Hematopoietic multipotent progenitor cell treated with erythropoietin and hydrocortisone succinate and interleukin-3 and kit ligand, for 6 days (in vitro differentiated cells): ENCODE data around the gene SLC25A41.

Experiments
- DNase-seq: peaks from one replicate; pipeline ENCODE4 v3.0.0-alpha.2; 2015

Gene SLC25A41

DNA sequence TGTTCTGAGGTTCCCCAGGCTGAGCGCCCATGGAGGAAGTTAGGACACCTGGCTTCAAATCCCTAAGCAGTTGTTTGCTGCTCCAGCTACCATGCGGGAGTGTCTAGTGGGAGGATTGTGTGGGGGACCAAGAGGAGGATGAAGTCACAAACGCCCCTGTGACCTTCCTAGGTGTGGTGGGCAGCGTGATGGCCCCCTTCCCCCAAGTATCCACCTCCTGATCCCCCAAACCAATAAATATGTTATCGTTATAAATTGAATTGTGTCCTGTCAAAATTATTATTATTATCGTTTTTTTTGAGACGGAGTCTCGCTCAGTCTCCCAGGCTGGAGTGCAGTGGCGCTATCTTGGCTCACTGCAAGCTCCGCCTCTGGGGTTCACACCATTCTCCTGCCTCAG is at the start of gene SLC25A41:
TSS of gene SLC25A41 (minus strand) at position 101 of the 400 bp plus-strand sequence. CDS start at position 31, 70 bp downstream.
- no peak for DNase-seq

DNA sequence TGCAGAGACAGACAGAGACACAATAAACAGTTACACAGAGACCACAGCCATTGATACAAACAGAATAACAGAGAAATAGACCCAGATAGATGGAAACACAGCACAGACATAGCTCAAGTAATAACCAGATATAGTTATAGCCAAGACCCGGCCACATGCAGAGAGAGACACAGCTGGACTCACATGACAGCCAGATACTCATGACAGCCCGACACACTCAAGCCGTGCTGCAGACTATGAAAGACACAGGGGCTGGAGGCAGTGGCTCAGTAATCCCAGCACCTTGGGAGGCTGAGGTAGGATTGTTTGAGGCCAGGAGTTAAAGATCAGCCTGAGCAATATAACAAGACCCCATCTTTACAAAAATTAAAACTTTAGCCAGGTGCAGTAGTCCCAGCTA is 49.7 kb upstream of the SLC25A41 start:
- DNase-seq: no peak

- no peak for DNase-seq
Observed at GRCh38 chr19:6482343-6482686, 48.8 kb upstream of the SLC25A41 start.

DNA sequence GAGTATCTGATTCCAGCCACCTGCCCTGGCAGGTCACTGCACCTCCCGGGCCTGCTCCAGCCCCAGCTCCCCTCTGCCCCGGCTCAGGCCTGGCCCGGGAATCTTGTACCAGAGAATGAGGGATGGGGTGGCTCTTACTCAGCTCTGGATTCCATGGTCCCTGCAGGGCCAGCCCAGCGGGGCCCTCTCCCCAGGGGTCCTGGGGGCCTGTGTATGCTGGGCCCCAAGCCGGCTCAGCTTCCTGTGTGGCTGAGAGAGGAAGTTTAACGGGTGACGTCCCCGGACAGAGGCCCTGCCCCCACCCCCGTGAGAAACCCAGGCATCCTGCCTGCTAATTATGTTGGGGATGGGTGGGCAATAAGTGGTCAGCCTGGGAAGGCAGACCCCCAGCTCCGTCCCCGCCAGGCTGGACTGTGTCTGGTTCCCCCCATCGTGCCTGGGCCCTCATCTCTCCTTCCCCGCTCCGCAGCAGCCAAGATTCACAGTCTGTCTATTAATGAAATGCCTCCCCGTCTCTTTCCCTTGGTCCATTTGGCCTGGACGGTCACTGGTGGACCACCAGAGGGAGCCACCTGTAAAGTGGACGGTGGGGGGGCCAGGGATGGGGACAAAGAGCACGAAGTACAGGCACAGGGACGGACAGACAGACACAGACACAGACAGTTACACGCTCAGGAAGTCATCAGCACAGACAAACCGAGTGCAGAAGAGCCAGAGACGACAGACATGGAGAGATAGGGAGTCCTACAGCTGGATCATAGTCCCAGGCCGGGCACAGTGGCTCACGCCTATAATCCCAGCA is 48.2 kb upstream of the SLC25A41 start, which contains the start of gene DENND1C:
TSS of gene DENND1C (minus strand) at position 247 of the 802 bp plus-strand sequence. CDS start at position 155, 92 bp downstream.
- DNase-seq: peak; percentile 69

GRCh38 chr19:6480848-6481415 is 47.4 kb upstream of the SLC25A41 start:
- DNase-seq: no peak

- DNase-seq: no peak
Observed at GRCh38 chr19:6479836-6480398, 46.4 kb upstream of the SLC25A41 start.

DNA sequence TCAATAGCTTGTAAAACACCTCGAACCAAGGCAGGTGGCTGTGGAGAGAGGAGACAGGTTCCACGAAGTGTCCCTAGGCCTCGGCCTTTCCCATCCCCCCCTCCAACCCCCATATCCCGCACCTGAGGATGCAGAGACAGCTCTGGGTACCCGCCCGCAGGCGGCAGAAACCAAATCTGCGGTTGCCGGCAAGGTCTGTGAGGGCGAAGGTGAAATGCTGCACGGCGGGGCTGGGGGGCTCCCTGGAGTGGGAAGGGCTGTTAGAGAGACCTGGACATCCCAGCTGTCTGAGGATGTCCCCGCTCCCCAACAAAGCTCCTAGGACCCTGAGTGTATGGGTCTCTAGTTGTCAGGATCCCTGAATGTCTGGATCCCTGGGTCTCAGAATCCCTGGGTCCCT is 45.3 kb upstream of the SLC25A41 start:
- DNase-seq: no peak

DNA sequence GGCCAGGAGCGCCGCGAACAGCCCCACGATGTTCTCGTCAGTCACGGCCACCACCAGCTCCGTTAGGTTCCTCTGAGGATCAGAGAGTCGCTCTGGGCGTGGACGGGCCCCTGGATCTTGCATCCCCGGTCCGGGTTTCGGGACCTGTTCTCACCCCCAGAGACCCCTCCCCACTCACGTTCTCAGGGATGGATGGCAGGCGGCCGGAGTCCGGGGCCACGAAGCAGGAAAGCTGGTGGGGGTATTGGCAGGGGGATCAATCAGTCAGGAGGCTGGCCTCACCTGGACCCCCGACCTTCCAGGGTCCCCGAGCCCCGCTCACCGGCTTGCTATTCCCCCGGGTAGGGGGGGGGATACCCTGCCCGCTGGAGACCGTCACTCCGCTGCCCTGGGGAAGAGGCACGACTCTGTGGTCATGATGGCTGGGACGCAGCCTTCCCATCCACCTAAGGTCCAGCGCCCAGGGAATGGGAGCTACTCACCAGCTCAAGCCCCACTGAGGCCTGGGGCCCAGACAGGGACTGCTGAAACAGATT is 43.4 kb upstream of the SLC25A41 start:
- DNase-seq: no peak

- DNase-seq: peak; percentile 65
Observed at GRCh38 chr19:6476155-6476895, 42.8 kb upstream of the SLC25A41 start.

GRCh38 chr19:6475321-6476108 is 42.0 kb upstream of the SLC25A41 start:
- no peak for DNase-seq

DNA sequence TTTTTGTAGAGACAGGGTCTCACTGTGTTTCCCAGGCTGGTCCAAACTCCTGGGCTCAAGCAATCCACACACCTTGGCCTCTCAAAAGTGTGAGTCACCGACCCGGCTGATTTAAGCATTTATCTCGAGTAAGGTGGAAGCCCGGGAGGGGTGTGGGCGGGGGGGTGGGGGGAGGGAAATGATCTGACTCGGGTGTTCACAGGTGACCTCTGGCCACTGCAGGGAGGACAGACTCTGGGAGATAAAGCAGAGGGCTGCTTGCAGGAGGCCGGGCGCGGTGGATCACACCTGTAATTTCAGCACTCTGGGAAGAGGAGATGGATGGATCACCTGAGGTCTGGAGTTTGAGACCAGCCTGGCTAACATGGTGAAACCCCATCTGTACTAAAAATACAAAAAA is 40.1 kb upstream of the SLC25A41 start:
- no peak for DNase-seq

GRCh38 chr19:6472713-6473112 is 39.1 kb upstream of the SLC25A41 start:
- no peak for DNase-seq

GRCh38 chr19:6471076-6471475 is 37.5 kb upstream of the SLC25A41 start:
- DNase-seq: no peak

DNA sequence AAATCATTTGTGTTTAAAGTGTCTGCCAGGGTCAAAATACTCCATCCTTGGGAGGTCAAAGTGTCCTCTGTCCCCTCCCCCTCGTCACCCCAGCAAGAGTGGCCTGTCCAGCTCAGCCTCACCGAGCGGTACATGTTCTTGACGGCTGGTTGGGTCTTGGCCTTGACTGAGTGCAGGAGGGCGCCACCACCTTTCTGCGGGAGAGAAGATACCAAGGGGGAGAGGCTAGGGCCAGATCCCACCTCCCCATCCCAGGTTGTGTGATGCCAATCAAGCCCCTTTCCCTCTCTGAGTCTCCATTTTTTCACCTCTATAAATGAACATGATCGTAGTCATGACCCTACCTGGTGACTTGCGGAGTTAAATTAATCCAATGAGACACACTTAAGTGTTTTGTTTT is 36.6 kb upstream of the SLC25A41 start:
- DNase-seq: no peak

GRCh38 chr19:6467384-6467783 is 33.8 kb upstream of the SLC25A41 start:
- no peak for DNase-seq

- DNase-seq: no peak
Observed at GRCh38 chr19:6466526-6467248, 33.1 kb upstream of the SLC25A41 start.

GRCh38 chr19:6465663-6466062 is 32.1 kb upstream of the SLC25A41 start:
- no peak for DNase-seq

DNA sequence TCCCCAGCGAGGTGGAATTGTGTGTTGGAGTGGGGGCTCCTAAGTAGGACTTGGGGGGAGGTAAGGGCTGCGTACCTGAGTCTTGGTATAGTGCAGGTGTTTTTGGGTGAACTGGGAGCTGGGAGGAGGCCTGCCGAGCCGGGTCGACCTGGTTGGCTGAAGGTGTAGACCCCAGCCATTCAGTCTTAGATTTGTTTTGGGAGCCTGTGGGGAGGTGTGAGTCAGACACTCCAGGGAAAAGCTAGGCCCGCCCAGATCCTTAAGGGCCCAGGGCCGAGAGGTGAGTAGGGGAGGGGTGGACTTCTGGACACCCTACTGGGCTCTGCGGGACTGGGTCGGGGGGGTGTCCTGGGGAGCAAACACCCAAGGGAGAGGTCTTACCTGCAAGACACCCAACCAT is 31.4 kb upstream of the SLC25A41 start:
- DNase-seq: no peak

GRCh38 chr19:6464070-6464873 is 30.7 kb upstream of the SLC25A41 start, which contains the start of gene CRB3:
CRB3 (plus strand) TSS chr19:6464271; CDS start chr19:6464702, 431 bp downstream.
- DNase-seq: no peak

DNA sequence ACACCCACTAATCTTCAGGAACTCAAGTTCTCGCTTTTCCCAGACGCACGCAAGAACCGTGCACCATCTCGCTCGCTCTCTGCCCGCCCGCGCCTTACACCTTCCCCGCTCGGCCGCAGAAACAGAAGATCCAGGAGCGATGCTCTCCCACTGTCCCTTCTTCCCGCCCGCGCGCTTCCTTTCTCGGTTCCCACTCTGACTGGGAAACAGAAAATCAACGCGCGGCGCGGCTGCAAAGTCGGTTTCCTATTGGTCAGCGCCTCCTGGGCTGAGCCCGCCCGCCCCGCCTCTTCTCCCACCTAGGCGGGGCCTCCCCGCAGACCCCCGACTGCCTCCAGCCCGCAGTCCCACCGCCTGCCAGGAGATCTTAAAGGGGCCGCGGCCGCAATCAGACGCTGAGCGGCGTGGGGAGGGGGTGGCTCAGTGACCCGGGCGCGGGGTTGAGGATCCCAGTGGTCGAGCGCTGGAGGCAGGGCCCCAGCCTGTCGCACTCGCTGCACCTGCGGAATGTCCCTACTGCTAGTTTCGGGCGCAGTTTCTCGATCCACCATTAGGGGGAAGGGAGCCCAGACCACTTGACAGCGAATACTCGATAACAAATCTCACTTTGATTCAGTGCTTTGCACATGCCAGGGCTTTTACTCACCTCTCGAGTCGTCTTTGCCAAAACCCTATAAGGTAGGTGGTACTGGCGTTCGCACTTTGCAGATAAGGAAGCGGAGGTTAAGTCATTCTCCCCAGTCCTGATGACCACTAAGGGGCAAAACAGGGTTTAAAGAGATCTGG is 26.7 kb upstream of the SLC25A41 start:
- DNase-seq: peak; percentile 99
